Stimulated activated CD8-positive, alpha-beta memory T cell treated with anti-CD3 and anti-CD28 coated beads, Interleukin-15, amount 100 ng/mL, for 1 hour (primary cell): ENCODE data around the gene ATXN2.
"Not testable (repeated sequence)": the region's sequence is repeated elsewhere in the genome, so short reads cannot be mapped to it uniquely, and the experiment has no call there.

Experiments used
- DNase-seq: peaks from one replicate; pipeline ENCODE4 v3.0.0-alpha.2; 2020; ENCODE audit warnings: low read depth

ATXN2 gene

GRCh38 chr12:111600986-111601385 lies 1.9 kb upstream of the ATXN2 start:
- not testable (repeated sequence) for DNase-seq

GRCh38 chr12:111600205-111600642 lies 1.1 kb upstream of the ATXN2 start:
- no peak for DNase-seq

DNA sequence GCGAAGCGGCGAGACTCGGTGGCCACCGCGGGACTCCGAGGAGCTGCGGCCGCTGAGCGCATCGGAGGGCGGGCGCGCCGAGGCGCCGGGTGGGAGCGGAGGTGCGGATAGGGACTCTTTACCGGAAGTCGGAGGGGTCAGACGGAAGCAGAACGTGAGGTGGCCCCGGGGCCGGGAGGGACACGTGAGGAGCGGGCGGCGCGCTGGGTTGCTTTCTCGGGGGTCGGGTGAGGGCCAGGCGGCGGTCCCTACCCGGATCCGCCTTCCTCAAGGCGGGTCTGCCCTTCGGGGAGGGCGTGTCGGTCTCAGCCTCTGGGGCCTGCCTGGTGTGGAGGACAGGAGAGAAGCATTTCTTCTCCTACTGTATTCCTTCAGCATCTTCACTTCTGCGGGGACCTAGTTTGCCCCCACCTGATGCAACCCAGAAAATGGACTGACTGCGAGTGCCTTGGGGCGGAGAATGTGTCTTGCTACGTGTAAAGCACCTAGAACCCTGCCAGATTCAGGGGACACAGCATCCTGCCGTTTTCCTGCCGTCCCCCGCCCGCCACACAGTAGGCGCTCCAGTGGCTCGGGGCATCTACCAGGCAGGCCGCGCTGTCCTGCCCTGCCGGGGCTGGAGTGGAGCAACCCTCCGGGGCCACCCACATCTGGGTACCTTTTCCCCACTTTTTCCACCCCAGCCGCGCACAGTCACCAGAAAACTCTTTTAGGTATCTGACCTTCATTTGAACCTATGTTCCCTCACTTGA lies 514 bp upstream of the ATXN2 start:
- DNase-seq = peak; percentile 65

DNA sequence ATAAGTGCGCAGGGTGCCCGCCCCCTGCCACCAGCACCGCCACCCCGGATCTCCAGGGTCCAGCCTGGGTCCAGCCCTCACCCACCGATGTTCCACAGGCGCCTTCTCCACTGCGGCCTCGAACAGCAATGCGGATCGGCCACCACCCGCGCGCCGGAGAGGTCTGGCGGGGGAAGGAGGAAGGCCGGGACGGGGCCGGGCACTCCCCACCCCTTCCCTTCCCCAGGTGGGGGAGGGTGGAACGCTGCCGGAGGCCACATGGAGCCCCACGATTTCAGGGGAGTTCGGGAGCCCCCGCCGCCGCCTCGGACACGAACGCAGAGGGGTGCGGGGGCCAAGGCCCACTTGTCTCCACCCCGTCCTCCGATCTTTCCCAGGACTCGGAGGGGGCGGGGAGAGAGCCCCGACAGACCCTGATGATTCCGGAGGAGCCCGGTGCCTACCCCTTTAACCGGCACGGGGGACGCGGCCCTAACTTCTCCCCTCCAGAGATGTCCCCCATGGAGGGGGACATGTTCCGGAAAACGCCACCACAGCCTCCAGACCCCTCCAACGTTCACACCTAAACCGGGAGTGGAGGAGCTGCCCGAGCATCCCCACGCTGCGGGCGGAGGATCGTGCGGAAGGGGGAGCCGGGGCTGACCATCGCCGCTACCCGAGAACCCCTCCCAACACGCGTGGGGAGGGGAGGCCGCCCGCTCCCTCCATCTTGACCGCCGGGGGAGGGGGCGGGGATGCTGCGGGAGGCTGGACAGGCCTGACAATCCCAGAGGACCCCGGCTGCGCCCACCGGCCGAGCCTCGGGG lies 1.1 kb downstream of the ATXN2 start:
- no peak for DNase-seq

DNA sequence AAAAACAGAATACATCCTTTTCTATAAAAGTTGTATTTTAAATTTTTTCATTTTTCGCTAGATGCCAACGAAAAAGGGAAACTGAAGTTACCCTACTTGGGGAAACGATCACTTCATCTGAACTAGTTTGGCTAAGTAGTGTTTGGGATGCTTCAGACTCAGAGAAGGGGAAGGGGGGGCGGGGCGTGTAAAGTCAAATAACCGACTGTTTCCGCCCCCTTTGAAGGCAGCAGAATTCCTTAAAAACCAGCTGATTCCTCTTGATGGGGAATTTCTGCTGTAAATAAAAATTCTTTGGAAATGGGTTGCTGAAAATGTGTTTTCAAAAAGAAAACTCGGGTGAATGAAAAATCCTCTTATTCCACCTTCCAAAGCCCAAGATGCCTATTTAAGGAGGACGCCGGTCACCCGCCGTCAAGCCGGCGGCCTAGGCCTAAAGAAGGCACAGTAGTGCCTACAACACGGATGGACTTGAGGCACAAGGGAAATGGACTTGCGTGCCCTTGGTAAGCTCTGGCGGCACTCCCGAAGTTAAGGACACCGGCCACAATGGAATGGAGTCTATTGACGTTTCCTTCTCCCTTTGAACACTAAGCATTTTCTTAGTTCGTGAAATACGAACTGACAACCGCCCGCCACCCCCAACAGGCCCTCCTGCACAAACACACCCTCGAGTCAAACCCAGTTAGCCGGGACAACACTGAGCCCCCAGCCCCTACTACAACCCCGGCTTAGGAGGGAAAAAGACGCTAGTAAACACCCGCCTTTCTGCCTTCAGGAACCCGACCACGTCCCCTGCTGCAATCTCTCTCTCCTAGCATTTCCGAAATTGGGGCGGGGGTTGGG lies 1.9 kb downstream of the ATXN2 start:
- no peak for DNase-seq

- not testable (repeated sequence) for DNase-seq
These were observed 3.7 kb downstream of the ATXN2 start for GRCh38 chr12:111595341-111595835.

DNA sequence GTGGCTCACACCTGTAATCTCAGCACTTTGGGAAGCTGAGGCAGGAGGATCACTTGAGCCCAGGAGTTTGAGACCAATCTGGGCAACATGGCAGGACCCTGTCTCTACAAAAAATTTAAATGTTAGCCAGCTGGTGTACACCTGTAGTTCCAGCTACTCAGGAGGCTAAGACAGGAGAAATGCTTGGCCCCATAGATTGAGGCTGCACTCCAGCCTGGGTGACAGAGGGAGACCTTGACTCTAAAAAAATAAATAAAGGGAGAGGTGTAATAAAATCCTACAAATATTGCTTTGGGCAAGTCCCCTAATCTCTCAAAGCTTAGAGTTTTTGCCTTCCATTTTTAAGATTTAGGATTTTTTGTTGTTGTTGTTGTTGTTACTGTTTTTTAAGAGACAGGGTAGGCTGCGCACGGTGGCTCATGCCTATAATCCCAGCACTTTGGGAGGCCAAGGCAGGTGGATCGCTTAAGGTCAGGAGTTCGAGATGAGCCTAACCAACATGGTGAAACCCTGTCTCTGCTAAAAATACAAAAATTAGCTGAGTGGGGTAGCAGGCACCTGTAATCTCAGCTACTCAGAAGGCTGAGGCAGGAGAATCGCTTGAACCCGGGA lies 7.6 kb downstream of the ATXN2 start:
- not testable (repeated sequence) for DNase-seq

DNA sequence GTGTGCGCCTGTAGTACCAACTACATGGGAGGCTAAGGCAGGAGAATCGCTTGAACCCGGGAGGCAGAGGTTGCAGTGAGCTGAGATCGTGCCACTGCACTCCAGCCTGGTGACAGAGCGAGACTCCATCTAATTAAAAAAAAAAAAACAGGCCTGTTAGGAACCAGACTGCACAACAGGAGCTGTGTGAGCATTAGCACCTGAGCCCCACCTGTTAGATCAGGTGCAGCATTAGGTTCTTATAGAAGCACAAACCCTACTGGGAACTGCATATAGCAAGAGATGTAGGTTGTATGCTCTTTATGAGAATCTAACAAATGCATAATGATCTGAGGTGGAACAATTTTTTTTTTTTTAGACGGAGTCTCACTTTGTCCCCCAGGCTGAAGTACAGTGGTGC lies 8.6 kb downstream of the ATXN2 start:
- no peak for DNase-seq

DNA sequence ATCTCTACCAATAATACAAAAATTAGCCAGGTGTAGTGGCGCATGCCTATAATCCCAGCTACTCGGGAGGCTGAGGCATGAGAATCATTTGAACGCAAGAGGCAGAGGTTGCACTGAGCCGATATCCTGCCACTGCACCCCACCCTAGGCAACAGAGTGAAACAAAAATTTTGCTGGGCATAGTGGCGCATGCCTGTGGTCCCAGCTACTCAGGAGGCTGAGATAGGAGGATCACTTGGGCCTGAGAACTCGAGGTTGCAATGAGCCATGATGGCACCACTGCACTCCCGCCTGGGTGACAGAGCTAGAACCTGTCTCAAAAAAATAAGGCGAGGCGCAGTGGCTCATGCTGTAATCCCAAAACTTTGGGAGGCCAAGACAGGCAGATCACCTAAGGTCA lies 9.5 kb downstream of the ATXN2 start:
- no peak for DNase-seq

GRCh38 chr12:111588010-111588409 lies 11.1 kb downstream of the ATXN2 start:
- no peak for DNase-seq

GRCh38 chr12:111586986-111587385 lies 12.1 kb downstream of the ATXN2 start:
- no peak for DNase-seq

DNA sequence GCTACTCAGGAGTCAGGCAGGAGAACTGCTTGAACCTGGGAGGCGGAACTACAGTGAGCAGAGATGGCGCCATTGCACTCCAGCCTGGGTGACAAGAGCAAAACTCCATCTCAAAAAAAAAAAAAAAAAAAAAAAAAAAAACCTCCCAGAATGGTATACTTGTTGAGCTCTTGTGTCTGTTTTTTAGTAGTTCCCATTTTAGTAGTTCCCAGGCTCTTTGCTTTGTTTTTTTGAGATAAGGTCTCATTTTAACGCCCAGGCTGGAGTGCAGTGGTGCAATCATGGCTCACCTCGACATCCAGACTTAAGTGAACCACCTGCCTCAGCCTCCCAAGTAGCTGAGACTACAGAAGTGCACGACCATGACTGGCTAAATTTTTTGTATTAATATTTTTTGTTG lies 13.4 kb downstream of the ATXN2 start:
- no peak for DNase-seq

- DNase-seq = no peak
These were observed 14.2 kb downstream of the ATXN2 start for GRCh38 chr12:111584959-111585358.

DNA sequence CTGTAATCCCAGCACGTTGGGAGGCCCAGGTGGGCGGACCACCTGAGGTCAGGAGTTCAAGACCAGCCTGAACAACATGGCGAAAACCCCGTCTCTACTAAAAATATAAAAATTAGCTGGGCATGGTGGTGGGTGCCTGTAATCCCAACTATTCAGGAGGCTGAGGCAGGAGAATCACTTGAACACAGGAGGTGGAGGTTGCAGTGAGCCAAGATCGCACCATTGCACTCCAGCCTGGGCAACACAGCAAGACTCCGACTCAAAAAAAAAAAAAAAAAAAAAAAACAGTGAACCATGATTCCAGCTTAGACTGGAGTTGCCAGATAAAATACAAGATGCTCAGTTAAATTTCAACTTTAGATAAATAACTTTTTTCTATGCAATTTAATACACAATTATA lies 15.6 kb downstream of the ATXN2 start:
- not testable (repeated sequence) for DNase-seq

- no peak for DNase-seq
These were observed 16.9 kb downstream of the ATXN2 start for GRCh38 chr12:111582133-111582747.

DNA sequence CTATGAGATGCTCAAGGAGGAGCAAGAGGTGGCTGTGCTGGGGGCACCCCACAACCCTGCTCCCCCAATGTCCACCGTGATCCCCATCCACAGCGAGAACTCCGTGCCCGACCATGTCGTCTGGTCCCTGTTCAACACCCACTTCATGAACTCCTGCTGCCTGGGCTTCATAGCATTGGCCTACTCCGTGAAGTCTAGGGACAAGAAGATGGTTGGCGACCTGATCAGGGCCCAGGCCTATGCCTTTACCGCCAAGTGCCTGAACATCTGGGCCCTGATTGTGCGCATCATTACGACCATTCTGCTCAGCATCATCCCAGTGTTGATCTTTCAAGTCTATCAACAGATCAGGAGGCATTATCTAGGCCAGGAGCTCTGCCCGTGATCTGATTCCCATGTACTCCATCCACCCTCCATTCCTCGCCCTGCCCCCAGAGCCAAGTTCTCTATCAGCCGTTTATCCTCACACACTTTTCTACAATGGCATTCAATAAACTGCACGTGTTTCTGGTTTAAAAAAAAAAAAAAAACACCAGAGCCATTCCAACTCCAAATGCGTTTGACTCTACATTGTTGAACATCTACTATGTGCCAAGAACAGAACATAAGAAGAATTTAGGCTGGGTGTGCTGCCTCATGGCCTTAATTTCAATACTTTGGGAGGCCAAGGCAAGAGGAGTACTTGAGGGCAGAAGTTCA lies 17.5 kb downstream of the ATXN2 start:
- DNase-seq = no peak

GRCh38 chr12:111580737-111581136 lies 18.4 kb downstream of the ATXN2 start:
- DNase-seq = no peak

GRCh38 chr12:111580119-111580425 lies 19.0 kb downstream of the ATXN2 start:
- no peak for DNase-seq

DNA sequence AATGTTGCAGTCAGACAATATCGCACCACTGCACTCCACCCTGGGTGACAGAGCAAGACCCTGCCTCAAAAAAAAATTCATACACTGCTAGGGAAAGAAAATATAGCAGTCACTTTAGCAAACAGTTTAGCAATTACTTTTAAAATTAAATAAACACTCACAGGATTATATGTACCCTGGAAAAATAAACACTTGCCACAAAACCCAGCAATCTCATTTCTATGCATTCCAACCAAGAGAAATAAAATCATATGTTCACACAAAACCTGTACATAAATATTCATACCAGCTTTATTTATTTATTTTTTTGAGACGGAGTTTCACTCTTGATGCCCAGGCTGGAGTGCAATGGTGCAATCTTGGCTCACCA lies 20.2 kb downstream of the ATXN2 start:
- no peak for DNase-seq

- no peak for DNase-seq
These were observed 20.7 kb downstream of the ATXN2 start for GRCh38 chr12:111578276-111578970.
